Adipocyte (in vitro differentiated cells): ENCODE results near the gene ARSG.

ENCODE experiments used
- DNase-seq: peaks from one replicate; pipeline ENCODE4 v3.0.0-alpha.2; 2015; ENCODE audit warnings: low read depth
- H3K27me3 ChIP-seq: replicated peaks from 2 replicates; pipeline ENCODE4 v1.7.0; 2013; ENCODE audit warnings: mild to moderate bottlenecking, low read length, moderate library complexity; ENCODE audit not compliant: control insufficient read depth, insufficient read depth
- H3K36me3 ChIP-seq: 2 replicates; pipeline ENCODE4 v1.7.0; 2013; ENCODE audit warnings: low read length, mild to moderate bottlenecking, moderate library complexity; ENCODE audit not compliant: control insufficient read depth, insufficient read depth, severe bottlenecking
- H3K4me1 ChIP-seq: 2 replicates; pipeline ENCODE4 v1.7.0; 2013; ENCODE audit warnings: mild to moderate bottlenecking, low read length, moderate library complexity; ENCODE audit not compliant: control insufficient read depth, insufficient read depth
- H3K4me3 ChIP-seq: 2 replicates; pipeline ENCODE4 v1.7.0; 2013; ENCODE audit warnings: mild to moderate bottlenecking, low read length, moderate library complexity
- H3K9ac ChIP-seq: 2 replicates; pipeline ENCODE4 v1.7.0; 2013; ENCODE audit warnings: mild to moderate bottlenecking, low read length, moderate library complexity
- H3K9me3 ChIP-seq: 2 replicates; pipeline ENCODE4 v1.7.0; 2013; ENCODE audit warnings: mild to moderate bottlenecking, low read length, moderate library complexity; ENCODE audit not compliant: control insufficient read depth

ARSG gene

GRCh38 chr17:68425979-68426378 lies 134.7 kb downstream of the ARSG start:
- no peaks in the 10 kb centered on the region for H3K27me3 ChIP-seq
- DNase-seq: no peak

GRCh38 chr17:68427575-68427974 lies 136.3 kb downstream of the ARSG start:
- no peak overlapping the region for H3K4me3 ChIP-seq
- no peaks in the 10 kb centered on the region for H3K4me1 ChIP-seq
- no peak for DNase-seq
- H3K9me3 ChIP-seq: no peaks in the 10 kb centered on the region
- peaks cover 100% of the 10 kb centered on the region for H3K36me3 ChIP-seq
- no peaks in the 10 kb centered on the region for H3K27me3 ChIP-seq
- no peak overlapping the region for H3K9ac ChIP-seq

More at GRCh38 chr17:68425979-68426378, 134.7 kb downstream of the ARSG start:
- Histone ChIP-seq H3K4me1 (no peaks in the 10 kb centered on the region), H3K9me3 (no peaks in the 10 kb centered on the region), H3K9ac (no peak overlapping the region), H3K36me3 (peaks cover 97% of the 10 kb centered on the region), H3K4me3 (no peak overlapping the region)

GRCh38 chr17:68428498-68429172 lies 137.3 kb downstream of the ARSG start:
- Histone ChIP-seq H3K4me1 (no peaks in the 10 kb centered on the region), H3K27me3 (no peaks in the 10 kb centered on the region), H3K9ac (no peak overlapping the region), H3K36me3 (peaks cover 99% of the 10 kb centered on the region), H3K4me3 (no peak overlapping the region), H3K9me3 (no peaks in the 10 kb centered on the region)
- no peak for DNase-seq

- Histone ChIP-seq H3K9me3 (no peaks in the 10 kb centered on the region), H3K4me3 (no peak overlapping the region), H3K27me3 (no peaks in the 10 kb centered on the region), H3K4me1 (no peaks in the 10 kb centered on the region), H3K9ac (no peak overlapping the region), H3K36me3 (peaks cover 99% of the 10 kb centered on the region)
- DNase-seq: no peak
Observed at GRCh38 chr17:68429881-68430280, 138.6 kb downstream of the ARSG start.

- no peak for DNase-seq
- H3K27me3 ChIP-seq: no peaks in the 10 kb centered on the region
- H3K9ac ChIP-seq: no peak overlapping the region
- peaks cover 99% of the 10 kb centered on the region for H3K36me3 ChIP-seq
- no peaks in the 10 kb centered on the region for H3K9me3 ChIP-seq
- H3K4me3 ChIP-seq: no peak overlapping the region
- peaks cover 5% of the 10 kb centered on the region for H3K4me1 ChIP-seq
Observed at GRCh38 chr17:68431045-68431608, 139.8 kb downstream of the ARSG start.

- DNase-seq: no peak
- Histone ChIP-seq H3K9me3 (no peaks in the 10 kb centered on the region), H3K27me3 (no peaks in the 10 kb centered on the region), H3K4me1 (peaks cover 10% of the 10 kb centered on the region), H3K4me3 (no peak overlapping the region), H3K9ac (no peak overlapping the region), H3K36me3 (peaks cover 94% of the 10 kb centered on the region)
Observed at GRCh38 chr17:68431661-68432071, 140.4 kb downstream of the ARSG start.

- Histone ChIP-seq H3K9me3 (no peaks in the 10 kb centered on the region), H3K4me1 (peaks cover 10% of the 10 kb centered on the region), H3K4me3 (no peak overlapping the region), H3K27me3 (no peaks in the 10 kb centered on the region), H3K9ac (no peak overlapping the region), H3K36me3 (peaks cover 88% of the 10 kb centered on the region)
- DNase-seq: no peak
Observed at GRCh38 chr17:68432086-68432864, 141.0 kb downstream of the ARSG start.

GRCh38 chr17:68433211-68433610 lies 141.9 kb downstream of the ARSG start:
- H3K9ac ChIP-seq: no peak overlapping the region
- no peaks in the 10 kb centered on the region for H3K27me3 ChIP-seq
- H3K36me3 ChIP-seq: peaks cover 84% of the 10 kb centered on the region
- DNase-seq: no peak
- H3K9me3 ChIP-seq: no peaks in the 10 kb centered on the region
- H3K4me3 ChIP-seq: no peak overlapping the region
- peaks cover 14% of the 10 kb centered on the region for H3K4me1 ChIP-seq

GRCh38 chr17:68433911-68434508 lies 142.7 kb downstream of the ARSG start:
- Histone ChIP-seq H3K4me3 (no peak overlapping the region), H3K9ac (no peak overlapping the region), H3K27me3 (no peaks in the 10 kb centered on the region), H3K4me1 (peaks cover 18% of the 10 kb centered on the region), H3K9me3 (no peaks in the 10 kb centered on the region), H3K36me3 (peaks cover 84% of the 10 kb centered on the region)
- DNase-seq: no peak

GRCh38 chr17:68435361-68435760 lies 144.1 kb downstream of the ARSG start:
- Histone ChIP-seq H3K9ac (no peak overlapping the region), H3K4me3 (no peak overlapping the region), H3K36me3 (peaks cover 84% of the 10 kb centered on the region), H3K27me3 (no peaks in the 10 kb centered on the region), H3K4me1 (peaks cover 18% of the 10 kb centered on the region), H3K9me3 (no peaks in the 10 kb centered on the region)
- DNase-seq: no peak
